ENCODE results near the gene PADI2. TPM values are rescaled to one million over a fixed set of nuclear protein-coding genes. Genes with fewer than 3 reads are reported as not detected.

Gene PADI2
- total and polyA plus RNA-seq, 2 experiments from 2014 or later: 1.7 to 4.3 TPM

DNA sequence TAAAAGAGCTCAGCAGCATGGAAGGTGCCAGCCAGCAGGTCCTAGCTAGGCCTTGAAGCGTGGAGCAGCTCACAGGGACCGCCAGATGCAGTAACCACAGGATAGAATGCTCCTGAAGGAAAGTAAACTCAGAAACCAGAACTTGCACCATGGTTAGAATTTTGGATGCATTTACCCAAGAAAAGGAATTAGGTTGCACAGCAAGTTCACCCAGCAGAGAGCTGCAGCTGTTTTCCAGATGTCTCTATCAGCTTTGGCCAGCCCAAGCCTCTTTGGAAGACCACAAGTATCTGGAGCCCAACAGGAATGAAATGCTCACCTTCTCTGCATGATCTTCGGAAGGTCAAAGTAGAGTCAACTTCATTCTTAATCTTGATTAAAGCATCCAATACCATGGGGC, 86.5 kb downstream of the PADI2 start:
- Histone ChIP-seq H3K36me3 (ENCODE audit: insufficient read depth) (peaks cover 15% of the 10 kb centered on the region), H4K20me1 (replicated peaks; ENCODE audit: insufficient read depth) (peaks cover 6% of the 10 kb centered on the region; the same call in 1 of the 2 replicates), H3F3A (replicated peaks; ENCODE audit: low read depth) (0 out of 2 replicates have a peak, but pooled peaks cover 5% of the 10 kb centered on the region), H3K9me2 (ENCODE audit: insufficient read depth) (no peaks in the 10 kb centered on the region), H3K4me2 (no peak overlapping the region), H3K27ac (ENCODE audit: low read depth) (no peak overlapping the region), H3K27me3 (ENCODE audit: insufficient read depth) (no peaks in the 10 kb centered on the region), H3K4me3 (no peak overlapping the region), H3K79me2 (replicated peaks; ENCODE audit: insufficient read depth) (peaks cover 7% of the 10 kb centered on the region; the same call in 1 of the 2 replicates), H3K4me1 (ENCODE audit: insufficient read depth) (peaks cover 12% of the 10 kb centered on the region), H2AFZ (no peak overlapping the region)
- ATAC-seq (no peak), DNase-seq (ENCODE audit: low spot score) (no peak)
- Mint-ChIP-seq H3K4me1 (no peaks in the 10 kb centered on the region), H3K4me3 (no peak overlapping the region), H3K27ac (no peak overlapping the region), H3K9me3 (no peaks in the 10 kb centered on the region), H3K36me3 (ENCODE audit: low read depth) (peaks cover 28% of the 10 kb centered on the region), H3K27me3 (ENCODE audit: insufficient read depth, low read depth, poor library complexity) (no peaks in the 10 kb centered on the region)
- TF ChIP-seq ZNF331 (CRISPR knock-in tag; IDR thresholded peaks at IDR 0.05; ENCODE audit: low read depth): no peak
- no peak for TF ChIP-seq POLR2AphosphoS5 (IDR thresholded peaks at IDR 0.05; ENCODE audit: low read depth)
- TF ChIP-seq NANOG (IDR thresholded peaks at IDR 0.05; ENCODE audit: borderline replicate concordance): no peak
- TF ChIP-seq, protein P1, sequence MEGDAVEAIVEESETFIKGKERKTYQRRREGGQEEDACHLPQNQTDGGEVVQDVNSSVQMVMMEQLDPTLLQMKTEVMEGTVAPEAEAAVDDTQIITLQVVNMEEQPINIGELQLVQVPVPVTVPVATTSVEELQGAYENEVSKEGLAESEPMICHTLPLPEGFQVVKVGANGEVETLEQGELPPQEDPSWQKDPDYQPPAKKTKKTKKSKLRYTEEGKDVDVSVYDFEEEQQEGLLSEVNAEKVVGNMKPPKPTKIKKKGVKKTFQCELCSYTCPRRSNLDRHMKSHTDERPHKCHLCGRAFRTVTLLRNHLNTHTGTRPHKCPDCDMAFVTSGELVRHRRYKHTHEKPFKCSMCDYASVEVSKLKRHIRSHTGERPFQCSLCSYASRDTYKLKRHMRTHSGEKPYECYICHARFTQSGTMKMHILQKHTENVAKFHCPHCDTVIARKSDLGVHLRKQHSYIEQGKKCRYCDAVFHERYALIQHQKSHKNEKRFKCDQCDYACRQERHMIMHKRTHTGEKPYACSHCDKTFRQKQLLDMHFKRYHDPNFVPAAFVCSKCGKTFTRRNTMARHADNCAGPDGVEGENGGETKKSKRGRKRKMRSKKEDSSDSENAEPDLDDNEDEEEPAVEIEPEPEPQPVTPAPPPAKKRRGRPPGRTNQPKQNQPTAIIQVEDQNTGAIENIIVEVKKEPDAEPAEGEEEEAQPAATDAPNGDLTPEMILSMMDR (conservative IDR thresholded peaks at IDR 0.05; ENCODE audit: low read depth in 2 of 2): no peak
- TF ChIP-seq EZH2 (IDR thresholded peaks at IDR 0.05; ENCODE audit: low read depth, unreplicated experiment): no peak
- TF ChIP-seq CREB1 (CRISPR knock-in tag; IDR thresholded peaks at IDR 0.05; ENCODE audit: low read depth): no peak
- TF ChIP-seq, protein P2, sequence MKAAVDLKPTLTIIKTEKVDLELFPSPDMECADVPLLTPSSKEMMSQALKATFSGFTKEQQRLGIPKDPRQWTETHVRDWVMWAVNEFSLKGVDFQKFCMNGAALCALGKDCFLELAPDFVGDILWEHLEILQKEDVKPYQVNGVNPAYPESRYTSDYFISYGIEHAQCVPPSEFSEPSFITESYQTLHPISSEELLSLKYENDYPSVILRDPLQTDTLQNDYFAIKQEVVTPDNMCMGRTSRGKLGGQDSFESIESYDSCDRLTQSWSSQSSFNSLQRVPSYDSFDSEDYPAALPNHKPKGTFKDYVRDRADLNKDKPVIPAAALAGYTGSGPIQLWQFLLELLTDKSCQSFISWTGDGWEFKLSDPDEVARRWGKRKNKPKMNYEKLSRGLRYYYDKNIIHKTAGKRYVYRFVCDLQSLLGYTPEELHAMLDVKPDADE (IDR thresholded peaks at IDR 0.05): no peak
- TF ChIP-seq EZH2phosphoT487 (IDR thresholded peaks at IDR 0.05; ENCODE audit: unreplicated experiment): no peak
- TF ChIP-seq STAT1 (IDR thresholded peaks at IDR 0.05; ENCODE audit: unreplicated experiment): no peak
- TF ChIP-seq JUNB (IDR thresholded peaks at IDR 0.05; ENCODE audit: unreplicated experiment): no peak
- no peak for TF ChIP-seq ZNF114 (CRISPR knock-in tag; IDR thresholded peaks at IDR 0.05)

DNA sequence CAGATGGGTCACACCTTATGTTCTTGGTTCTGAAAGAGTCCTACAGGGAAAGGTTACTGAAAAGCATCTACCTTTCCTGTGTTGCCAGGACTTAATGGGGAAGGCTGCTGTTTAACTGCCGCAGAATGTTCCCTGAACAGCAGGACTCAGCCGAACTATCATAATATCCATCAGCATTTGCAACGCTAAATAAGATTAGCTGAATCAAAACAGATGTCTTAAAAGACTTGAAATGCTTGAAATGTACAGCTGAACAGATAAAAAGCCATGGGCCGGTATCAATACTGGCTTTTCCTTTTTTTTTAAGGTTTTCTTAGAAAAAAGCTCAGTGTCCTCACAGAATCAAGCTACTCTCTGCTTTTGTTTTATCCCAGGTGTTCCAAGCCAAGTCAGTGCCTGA, 87.8 kb downstream of the PADI2 start:
- H3K4me3 Mint-ChIP-seq: no peak overlapping the region
- H3K27ac ChIP-seq (ENCODE audit: low read depth): 0 out of 2 replicates have a peak overlapping the region, but pooled peaks have one; percentile 40
- H3K4me3 ChIP-seq: no peak overlapping the region
- H3F3A ChIP-seq (replicated peaks; ENCODE audit: low read depth): 0 out of 2 replicates have a peak, but pooled peaks cover 9% of the 10 kb centered on the region
- no peaks in the 10 kb centered on the region for H3K4me1 Mint-ChIP-seq
- no peaks in the 10 kb centered on the region for H3K9me2 ChIP-seq (ENCODE audit: insufficient read depth)
- H3K4me1 ChIP-seq (ENCODE audit: insufficient read depth): peaks cover 12% of the 10 kb centered on the region
- H3K36me3 ChIP-seq (ENCODE audit: insufficient read depth): peaks cover 28% of the 10 kb centered on the region
- no peak overlapping the region for H3K4me2 ChIP-seq
- H3K27me3 Mint-ChIP-seq (ENCODE audit: insufficient read depth, low read depth, poor library complexity): no peaks in the 10 kb centered on the region
- no peaks in the 10 kb centered on the region for H3K9me3 Mint-ChIP-seq
- no peak for ATAC-seq
- H4K20me1 ChIP-seq (replicated peaks; ENCODE audit: insufficient read depth): peaks cover 6% of the 10 kb centered on the region; the same call in 1 of the 2 replicates
- H3K27me3 ChIP-seq (ENCODE audit: insufficient read depth): no peaks in the 10 kb centered on the region
- H3K79me2 ChIP-seq (replicated peaks; ENCODE audit: insufficient read depth): peaks cover 4% of the 10 kb centered on the region; the same call in 1 of the 2 replicates
- H3K36me3 Mint-ChIP-seq (ENCODE audit: low read depth): peaks cover 34% of the 10 kb centered on the region
- no peak for DNase-seq (ENCODE audit: low spot score)
- no peak overlapping the region for H3K27ac Mint-ChIP-seq
- H2AFZ ChIP-seq: no peak overlapping the region
- TF ChIP-seq ZNF114 (CRISPR knock-in tag; IDR thresholded peaks at IDR 0.05): no peak
- no peak for TF ChIP-seq JUNB (IDR thresholded peaks at IDR 0.05; ENCODE audit: unreplicated experiment)
- TF ChIP-seq EZH2 (IDR thresholded peaks at IDR 0.05; ENCODE audit: low read depth, unreplicated experiment): no peak
- no peak for TF ChIP-seq POLR2AphosphoS5 (IDR thresholded peaks at IDR 0.05; ENCODE audit: low read depth)
- TF ChIP-seq, protein P2 (IDR thresholded peaks at IDR 0.05): no peak
- TF ChIP-seq CREB1 (CRISPR knock-in tag; IDR thresholded peaks at IDR 0.05; ENCODE audit: low read depth): no peak
- TF ChIP-seq, protein P1 (conservative IDR thresholded peaks at IDR 0.05; ENCODE audit: low read depth in 2 of 2): no peak
- TF ChIP-seq ZNF331 (CRISPR knock-in tag; IDR thresholded peaks at IDR 0.05; ENCODE audit: low read depth): no peak
- no peak for TF ChIP-seq EZH2phosphoT487 (IDR thresholded peaks at IDR 0.05; ENCODE audit: unreplicated experiment)
- TF ChIP-seq NANOG (IDR thresholded peaks at IDR 0.05; ENCODE audit: borderline replicate concordance): no peak
